Activated CD4-positive, alpha-beta T cell treated with anti-CD3 and anti-CD28 coated beads for 1 hour (primary cell): ENCODE measurements around the gene ARHGAP31.

ENCODE experiments used
- DNase-seq: peaks from one replicate; pipeline ENCODE4 v3.0.0-alpha.2; 2020

ARHGAP31 gene

GRCh38 chr3:119457246-119457645 is 163.1 kb downstream of the ARHGAP31 start:
- no peak for DNase-seq

GRCh38 chr3:119463171-119464169 is 169.3 kb downstream of the ARHGAP31 start, which contains the start of gene TMEM39A:
Gene TMEM39A (minus strand): TSS chr3:119463615. CDS start chr3:119462074, 1,541 bp downstream.
- peak; percentile 98 for DNase-seq

GRCh38 chr3:119468041-119468440 is 173.9 kb downstream of the ARHGAP31 start:
- DNase-seq = no peak

- no peak for DNase-seq
These were observed 175.4 kb downstream of the ARHGAP31 start for GRCh38 chr3:119469418-119470189.
